D721Med (cell line): ENCODE measurements around the gene MAB21L3.

Source experiments
- DNase-seq: peaks from one replicate; pipeline ENCODE4 v3.0.0; 2011; ENCODE audit warnings: low spot score; ENCODE audit not compliant: insufficient read length
- FAIRE-seq: peaks from 2 replicates; lab custom pipeline; 2011; peaks lifted over from hg19 to GRCh38; lab: Jason Lieb, UNC
- CTCF ChIP-seq: IDR thresholded peaks from 2 replicates; pipeline ENCODE4 v1.5.1; 2012; ENCODE audit warnings: mild to moderate bottlenecking, control low read depth; ENCODE audit not compliant: insufficient read depth; ENCODE audit errors: missing control alignments

The MAB21L3 gene

DNA sequence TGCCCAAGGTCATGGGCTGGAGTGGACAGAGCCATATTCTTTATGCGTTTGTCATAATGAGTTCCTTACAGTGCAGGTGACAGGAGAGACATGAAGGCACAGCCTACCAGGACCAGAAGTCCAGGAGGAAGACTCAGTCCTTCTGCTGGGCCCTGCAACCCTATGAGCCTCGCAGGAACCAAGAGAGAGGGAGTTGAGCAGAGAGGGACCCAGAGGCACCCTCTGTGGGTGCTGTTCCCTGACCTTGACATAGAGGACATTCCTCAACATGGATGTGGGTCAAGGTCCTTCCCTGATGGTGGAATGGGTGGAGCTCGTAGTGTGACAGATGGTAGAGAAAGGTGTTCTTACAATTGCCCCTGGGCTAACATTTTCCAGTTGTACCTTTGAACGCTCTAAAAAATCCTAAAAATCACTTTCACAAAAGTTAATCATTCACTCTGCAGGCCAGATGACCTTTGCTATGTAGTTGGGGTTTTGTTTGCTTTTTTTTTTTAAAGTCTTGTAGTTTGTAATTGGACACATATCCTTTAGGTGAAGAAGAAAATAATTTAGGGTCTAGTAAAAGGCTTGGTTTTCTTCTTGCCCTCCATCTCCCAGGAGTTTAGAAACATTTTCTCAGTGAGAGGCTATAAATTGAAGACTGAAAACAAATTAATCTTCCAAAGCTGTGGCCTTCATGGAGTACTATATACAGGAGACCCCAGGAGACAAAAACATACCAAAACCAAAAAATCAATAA, 41.9 kb downstream of the MAB21L3 start:
- DNase-seq (no peak), FAIRE-seq (no peak)
- TF ChIP-seq CTCF = no peak

- DNase-seq (no peak), FAIRE-seq (no peak)
- TF ChIP-seq CTCF = no peak
Measured at GRCh38 chr1:116153692-116154031, 42.5 kb downstream of the MAB21L3 start.

- no peak for DNase-seq
- TF ChIP-seq CTCF = no peak
- no peak for FAIRE-seq
Measured at GRCh38 chr1:116154536-116154935, 43.3 kb downstream of the MAB21L3 start.

DNA sequence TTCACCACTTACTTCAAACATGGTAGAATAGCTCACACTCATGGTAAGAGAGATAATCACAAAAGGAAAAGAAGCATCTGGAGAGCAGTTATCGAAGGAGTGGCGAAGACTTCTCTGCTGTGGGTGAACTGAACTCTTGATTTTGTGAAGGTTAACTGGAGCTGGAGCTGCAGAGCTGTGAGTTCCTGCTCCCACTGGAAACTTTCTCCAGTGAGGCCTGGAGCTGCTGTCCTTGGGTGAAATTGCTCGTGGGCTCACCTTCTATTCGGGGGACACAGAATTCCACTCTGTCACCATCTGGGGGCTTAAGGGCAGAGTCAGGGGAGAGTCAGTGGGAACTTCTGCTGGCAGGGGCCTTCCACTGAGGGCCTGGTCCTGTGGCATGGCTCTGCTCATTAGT, 45.9 kb downstream of the MAB21L3 start:
- no peak for TF ChIP-seq CTCF
- FAIRE-seq = no peak
- no peak for DNase-seq

GRCh38 chr1:116159177-116159576, 48.0 kb downstream of the MAB21L3 start:
- FAIRE-seq (no peak), DNase-seq (no peak)
- TF ChIP-seq CTCF = no peak

DNA sequence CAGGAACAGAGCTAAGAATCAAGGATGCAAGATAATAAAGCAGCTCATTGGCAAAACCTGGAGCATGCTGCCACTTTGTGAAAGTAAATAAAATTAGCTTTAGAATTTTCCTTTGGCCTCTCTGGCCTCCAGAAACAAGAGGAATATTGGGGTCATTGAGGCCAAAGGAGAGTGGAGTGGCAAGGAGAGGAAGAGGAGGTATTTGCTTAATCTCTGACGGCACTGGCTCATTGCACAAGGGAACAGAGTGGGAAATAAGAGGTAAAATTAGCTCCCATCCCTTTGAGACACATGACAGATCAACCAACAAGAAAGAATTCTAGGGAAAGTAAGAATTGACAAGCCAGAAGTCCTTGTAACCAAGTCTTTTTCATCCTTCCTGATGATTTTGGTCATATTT, 48.4 kb downstream of the MAB21L3 start:
- DNase-seq (no peak), FAIRE-seq (no peak)
- no peak for TF ChIP-seq CTCF

DNA sequence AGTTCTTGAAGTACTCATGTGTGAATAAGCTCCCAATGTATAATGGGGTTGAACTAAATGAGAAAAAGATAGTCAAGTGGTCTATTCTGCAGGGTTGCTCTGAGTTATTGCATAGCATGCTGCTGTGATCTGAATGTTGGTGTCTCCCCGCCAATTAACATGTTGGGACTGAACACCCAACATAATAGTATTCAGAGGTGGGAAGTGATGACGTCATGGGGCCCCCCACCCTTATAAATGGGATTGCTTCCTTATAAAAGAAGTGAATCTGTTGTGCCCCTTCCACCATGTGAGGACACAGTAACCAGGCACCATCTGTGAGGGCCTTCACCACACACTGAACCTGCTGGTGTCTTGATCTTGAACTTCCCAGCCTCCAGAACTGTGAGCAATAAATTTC, 50.2 kb downstream of the MAB21L3 start:
- no peak for TF ChIP-seq CTCF
- DNase-seq = no peak
- FAIRE-seq = no peak
